ENCODE results near the gene TOMM40. TPM values are rescaled to one million over a fixed set of nuclear protein-coding genes. Genes with fewer than 3 reads are reported as not detected.

TOMM40 gene
- total and polyA plus RNA-seq, 2 of the 13 experiments (the other 11 are each of a cell fraction or from before 2014, with no cell fraction given), result 72.0 to 110 TPM

DNA sequence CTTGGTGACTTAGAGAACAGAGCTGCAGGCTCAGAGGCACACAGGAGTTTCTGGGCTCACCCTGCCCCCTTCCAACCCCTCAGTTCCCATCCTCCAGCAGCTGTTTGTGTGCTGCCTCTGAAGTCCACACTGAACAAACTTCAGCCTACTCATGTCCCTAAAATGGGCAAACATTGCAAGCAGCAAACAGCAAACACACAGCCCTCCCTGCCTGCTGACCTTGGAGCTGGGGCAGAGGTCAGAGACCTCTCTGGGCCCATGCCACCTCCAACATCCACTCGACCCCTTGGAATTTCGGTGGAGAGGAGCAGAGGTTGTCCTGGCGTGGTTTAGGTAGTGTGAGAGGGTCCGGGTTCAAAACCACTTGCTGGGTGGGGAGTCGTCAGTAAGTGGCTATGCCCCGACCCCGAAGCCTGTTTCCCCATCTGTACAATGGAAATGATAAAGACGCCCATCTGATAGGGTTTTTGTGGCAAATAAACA, 33.2 kb downstream of the TOMM40 start (continued):
- TF ChIP-seq RBM22 (optimal IDR thresholded peaks at IDR 0.05; ENCODE audit: low read length) (peak; percentile 23), ZNF670 (CRISPR knock-in tag; IDR thresholded peaks at IDR 0.05; ENCODE audit: borderline replicate concordance) (peak; percentile 47; the same call in 1 of the 2 replicates), MED8 (CRISPR knock-in tag; IDR thresholded peaks at IDR 0.05; ENCODE audit: insufficient replicate concordance) (peak; percentile 99), HDAC1 (CRISPR knock-in tag; IDR thresholded peaks at IDR 0.05) (peak; percentile 97), ZZZ3 (CRISPR knock-in tag; IDR thresholded peaks at IDR 0.05; ENCODE audit: borderline replicate concordance) (no peak), POLR2A (IDR thresholded peaks at IDR 0.05; ENCODE audit: insufficient read depth in 1 of 2, low read depth in 2 of 2, low read length in 2 of 2) (peak; percentile 69 to 74), KDM6A (CRISPR knock-in tag; IDR thresholded peaks at IDR 0.05; ENCODE audit: low read depth) (peak; percentile 99), PLRG1 (conservative IDR thresholded peaks at IDR 0.05) (no peak), EP300 (IDR thresholded peaks at IDR 0.05; ENCODE audit: low read depth in 2 of 2, low read length in 2 of 2) (peak; percentile 97 to 99), EP300 (CRISPR knock-in tag; IDR thresholded peaks at IDR 0.05; ENCODE audit: borderline replicate concordance) (peak; percentile 99), REXO4 (CRISPR knock-in tag; IDR thresholded peaks at IDR 0.05; ENCODE audit: borderline replicate concordance) (no peak), KLF11 (CRISPR knock-in tag; IDR thresholded peaks at IDR 0.05) (0 out of 2 replicates have a peak, but pooled peaks have one; percentile 64), KMT2A (CRISPR knock-in tag; IDR thresholded peaks at IDR 0.05) (no peak), ZNF44 (CRISPR knock-in tag; IDR thresholded peaks at IDR 0.05) (no peak), EZH2 (conservative IDR thresholded peaks at IDR 0.05; ENCODE audit: low read depth, low read length) (no peak), ZBTB38 (CRISPR knock-in tag; IDR thresholded peaks at IDR 0.05) (peak; percentile 77), MTF1 (CRISPR knock-in tag; IDR thresholded peaks at IDR 0.05) (no peak), PCBP2 (optimal IDR thresholded peaks at IDR 0.05; ENCODE audit: low read depth, low read length, poor library complexity, severe bottlenecking) (no peak), ZNF547 (CRISPR knock-in tag; IDR thresholded peaks at IDR 0.05) (peak; percentile 59; the same call in 1 of the 2 replicates), FOXM1 (CRISPR knock-in tag; IDR thresholded peaks at IDR 0.05) (no peak), ZNF607 (CRISPR knock-in tag; IDR thresholded peaks at IDR 0.05; ENCODE audit: borderline replicate concordance) (no peak), FOXK2 (IDR thresholded peaks at IDR 0.05) (no peak; the same call in 1 of the 2 replicates), ZFP1 (CRISPR knock-in tag; IDR thresholded peaks at IDR 0.05) (no peak)
- TF ChIP-seq, protein P1, sequence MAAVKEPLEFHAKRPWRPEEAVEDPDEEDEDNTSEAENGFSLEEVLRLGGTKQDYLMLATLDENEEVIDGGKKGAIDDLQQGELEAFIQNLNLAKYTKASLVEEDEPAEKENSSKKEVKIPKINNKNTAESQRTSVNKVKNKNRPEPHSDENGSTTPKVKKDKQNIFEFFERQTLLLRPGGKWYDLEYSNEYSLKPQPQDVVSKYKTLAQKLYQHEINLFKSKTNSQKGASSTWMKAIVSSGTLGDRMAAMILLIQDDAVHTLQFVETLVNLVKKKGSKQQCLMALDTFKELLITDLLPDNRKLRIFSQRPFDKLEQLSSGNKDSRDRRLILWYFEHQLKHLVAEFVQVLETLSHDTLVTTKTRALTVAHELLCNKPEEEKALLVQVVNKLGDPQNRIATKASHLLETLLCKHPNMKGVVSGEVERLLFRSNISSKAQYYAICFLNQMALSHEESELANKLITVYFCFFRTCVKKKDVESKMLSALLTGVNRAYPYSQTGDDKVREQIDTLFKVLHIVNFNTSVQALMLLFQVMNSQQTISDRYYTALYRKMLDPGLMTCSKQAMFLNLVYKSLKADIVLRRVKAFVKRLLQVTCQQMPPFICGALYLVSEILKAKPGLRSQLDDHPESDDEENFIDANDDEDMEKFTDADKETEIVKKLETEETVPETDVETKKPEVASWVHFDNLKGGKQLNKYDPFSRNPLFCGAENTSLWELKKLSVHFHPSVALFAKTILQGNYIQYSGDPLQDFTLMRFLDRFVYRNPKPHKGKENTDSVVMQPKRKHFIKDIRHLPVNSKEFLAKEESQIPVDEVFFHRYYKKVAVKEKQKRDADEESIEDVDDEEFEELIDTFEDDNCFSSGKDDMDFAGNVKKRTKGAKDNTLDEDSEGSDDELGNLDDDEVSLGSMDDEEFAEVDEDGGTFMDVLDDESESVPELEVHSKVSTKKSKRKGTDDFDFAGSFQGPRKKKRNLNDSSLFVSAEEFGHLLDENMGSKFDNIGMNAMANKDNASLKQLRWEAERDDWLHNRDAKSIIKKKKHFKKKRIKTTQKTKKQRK (IDR thresholded peaks at IDR 0.05; ENCODE audit: low read length), result no peak
- TF ChIP-seq, protein P2, sequence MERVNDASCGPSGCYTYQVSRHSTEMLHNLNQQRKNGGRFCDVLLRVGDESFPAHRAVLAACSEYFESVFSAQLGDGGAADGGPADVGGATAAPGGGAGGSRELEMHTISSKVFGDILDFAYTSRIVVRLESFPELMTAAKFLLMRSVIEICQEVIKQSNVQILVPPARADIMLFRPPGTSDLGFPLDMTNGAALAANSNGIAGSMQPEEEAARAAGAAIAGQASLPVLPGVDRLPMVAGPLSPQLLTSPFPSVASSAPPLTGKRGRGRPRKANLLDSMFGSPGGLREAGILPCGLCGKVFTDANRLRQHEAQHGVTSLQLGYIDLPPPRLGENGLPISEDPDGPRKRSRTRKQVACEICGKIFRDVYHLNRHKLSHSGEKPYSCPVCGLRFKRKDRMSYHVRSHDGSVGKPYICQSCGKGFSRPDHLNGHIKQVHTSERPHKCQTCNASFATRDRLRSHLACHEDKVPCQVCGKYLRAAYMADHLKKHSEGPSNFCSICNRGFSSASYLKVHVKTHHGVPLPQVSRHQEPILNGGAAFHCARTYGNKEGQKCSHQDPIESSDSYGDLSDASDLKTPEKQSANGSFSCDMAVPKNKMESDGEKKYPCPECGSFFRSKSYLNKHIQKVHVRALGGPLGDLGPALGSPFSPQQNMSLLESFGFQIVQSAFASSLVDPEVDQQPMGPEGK (CRISPR knock-in tag; IDR thresholded peaks at IDR 0.05), result peak; percentile 99
- TF ChIP-seq, protein P3, sequence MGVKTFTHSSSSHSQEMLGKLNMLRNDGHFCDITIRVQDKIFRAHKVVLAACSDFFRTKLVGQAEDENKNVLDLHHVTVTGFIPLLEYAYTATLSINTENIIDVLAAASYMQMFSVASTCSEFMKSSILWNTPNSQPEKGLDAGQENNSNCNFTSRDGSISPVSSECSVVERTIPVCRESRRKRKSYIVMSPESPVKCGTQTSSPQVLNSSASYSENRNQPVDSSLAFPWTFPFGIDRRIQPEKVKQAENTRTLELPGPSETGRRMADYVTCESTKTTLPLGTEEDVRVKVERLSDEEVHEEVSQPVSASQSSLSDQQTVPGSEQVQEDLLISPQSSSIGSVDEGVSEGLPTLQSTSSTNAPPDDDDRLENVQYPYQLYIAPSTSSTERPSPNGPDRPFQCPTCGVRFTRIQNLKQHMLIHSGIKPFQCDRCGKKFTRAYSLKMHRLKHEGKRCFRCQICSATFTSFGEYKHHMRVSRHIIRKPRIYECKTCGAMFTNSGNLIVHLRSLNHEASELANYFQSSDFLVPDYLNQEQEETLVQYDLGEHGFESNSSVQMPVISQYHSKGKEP (CRISPR knock-in tag; IDR thresholded peaks at IDR 0.05), result no peak

All from HepG2 (cell line).